ENCODE data around the gene TMEM154. TPM values are rescaled to one million over a fixed set of nuclear protein-coding genes. Genes with fewer than 3 reads are reported as not detected.

TMEM154 gene
- total and polyA plus RNA-seq, 4 donors = under 0.01 to 5.4 (median 2.6) TPM

- ATAC-seq (ENCODE audit: low FRiP score) (no peak), DNase-seq (no peak)
- Histone ChIP-seq H3K27ac (ENCODE audit: low read depth in 1 of 2, low read length in 2 of 2) (no peak overlapping the region), H3K4me1 (ENCODE audit: control insufficient read depth in 1 of 2, insufficient read depth in 2 of 2, low read length in 2 of 2) (no peaks in the 10 kb centered on the region), H3K36me3 (ENCODE audit: control insufficient read depth in 1 of 2, insufficient read depth in 2 of 2, low read length in 1 of 2) (no peaks in the 10 kb centered on the region), H3K9me3 (ENCODE audit: control insufficient read depth, low read length) (no peaks in the 10 kb centered on the region), H3K27me3 (ENCODE audit: control insufficient read depth in 1 of 2, insufficient read depth in 2 of 2, low read length in 1 of 2) (no peaks in the 10 kb centered on the region), H3K4me3 (ENCODE audit: low read length in 2 of 2) (no peak overlapping the region)
- intact Hi-C loops (cut with DNase I) = no loop called here
- 61 to 72% methylated on average over 1 of the region's 1 CpG for WGBS, 2 donors
These were observed 80.2 kb downstream of the TMEM154 start for GRCh38 chr4:152599636-152600035.

DNA sequence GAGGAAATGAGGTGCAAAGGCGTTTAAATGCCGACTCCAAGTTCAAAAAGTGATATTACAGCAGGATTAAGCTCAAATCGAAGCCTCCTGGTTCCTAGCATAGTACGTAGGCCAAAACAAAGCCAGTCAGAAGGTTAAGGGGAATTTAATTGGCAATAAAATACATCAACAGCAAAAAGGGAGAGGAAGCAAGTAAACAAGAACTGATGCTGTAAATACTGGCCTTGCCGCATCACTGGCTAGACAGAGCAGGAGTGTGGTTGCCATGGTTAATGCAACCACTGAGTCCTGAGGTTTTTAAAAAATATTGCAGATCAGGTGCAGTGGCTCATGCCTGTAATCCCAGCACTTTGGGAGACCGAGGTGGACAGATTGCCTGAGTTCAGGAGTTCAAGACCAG lies 80.7 kb downstream of the TMEM154 start:
- H3K9me3 ChIP-seq (ENCODE audit: control insufficient read depth, low read length) = no peaks in the 10 kb centered on the region
- no peaks in the 10 kb centered on the region for H3K4me1 ChIP-seq (ENCODE audit: control insufficient read depth in 1 of 2, insufficient read depth in 2 of 2, low read length in 2 of 2)
- intact Hi-C loops (cut with DNase I) = no loop called here
- ATAC-seq (ENCODE audit: low FRiP score) (no peak), DNase-seq (no peak)
- H3K27ac ChIP-seq (ENCODE audit: low read depth in 1 of 2, low read length in 2 of 2) = no peak overlapping the region
- no peaks in the 10 kb centered on the region for H3K27me3 ChIP-seq (ENCODE audit: control insufficient read depth in 1 of 2, insufficient read depth in 2 of 2, low read length in 1 of 2)
- H3K36me3 ChIP-seq (ENCODE audit: control insufficient read depth in 1 of 2, insufficient read depth in 2 of 2, low read length in 1 of 2) = no peaks in the 10 kb centered on the region
- H3K4me3 ChIP-seq (ENCODE audit: low read length in 2 of 2) = no peak overlapping the region
- 69 to 72% methylated on average over 6 of the region's 6 CpGs for WGBS, 2 donors

- intact Hi-C loops (cut with DNase I) = no loop called here
These were observed 81.3 kb downstream of the TMEM154 start for GRCh38 chr4:152598454-152598853.

DNA sequence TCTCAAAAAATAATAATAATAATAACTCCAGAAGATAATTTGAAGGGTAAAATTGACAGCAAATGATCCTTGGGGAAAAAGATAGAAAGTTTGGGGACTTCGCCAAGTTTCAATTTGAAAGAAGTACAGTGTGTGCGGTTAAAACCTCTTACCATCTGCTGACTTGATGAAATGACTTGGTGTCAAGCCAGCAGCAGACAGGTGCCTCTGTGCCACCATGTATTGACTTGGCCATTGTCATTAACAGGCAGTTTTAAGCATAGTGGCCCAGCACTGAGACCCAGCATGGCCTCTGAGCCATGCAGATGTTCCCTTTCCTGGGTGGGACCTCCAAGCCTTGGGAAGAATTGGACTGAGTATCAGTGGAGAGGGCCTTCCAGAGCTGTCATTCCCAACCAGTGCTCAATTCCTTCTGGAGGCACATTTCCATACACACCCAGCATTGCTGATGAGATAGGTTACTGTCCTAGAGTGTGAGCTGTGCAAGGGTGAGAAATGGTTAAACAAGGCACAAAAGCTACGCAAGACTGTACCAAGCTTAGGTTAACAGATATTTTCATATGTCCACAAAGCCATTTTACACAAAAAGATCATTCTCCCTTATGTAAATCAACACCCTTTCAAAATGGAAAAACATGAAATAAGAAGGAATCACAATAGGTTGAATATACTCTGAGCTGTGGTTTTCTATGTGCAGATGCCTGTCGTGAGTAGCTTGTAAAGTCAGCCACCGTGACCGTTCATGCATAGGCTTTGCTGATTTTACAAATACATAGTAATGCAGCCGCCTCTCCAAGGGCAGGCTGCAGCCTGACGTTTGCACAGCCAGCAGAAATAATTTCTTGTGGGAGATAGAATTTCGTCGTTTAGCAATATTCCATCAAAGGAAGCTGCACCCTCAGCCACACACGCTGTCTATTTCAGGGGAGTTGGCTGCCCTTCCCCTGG lies 84.5 kb downstream of the TMEM154 start:
- WGBS, 2 donors = 45 to 53% methylated on average over 11 of the region's 11 CpGs
- no peaks in the 10 kb centered on the region for H3K9me3 ChIP-seq (ENCODE audit: control insufficient read depth, low read length)
- H3K4me1 ChIP-seq (ENCODE audit: control insufficient read depth in 1 of 2, insufficient read depth in 2 of 2, low read length in 2 of 2) = no peaks in the 10 kb centered on the region
- DNase-seq (no peak), ATAC-seq (ENCODE audit: low FRiP score) (no peak)
- H3K27ac ChIP-seq (ENCODE audit: low read depth in 1 of 2, low read length in 2 of 2) = no peak overlapping the region
- H3K36me3 ChIP-seq (ENCODE audit: control insufficient read depth in 1 of 2, insufficient read depth in 2 of 2, low read length in 1 of 2) = no peaks in the 10 kb centered on the region
- H3K4me3 ChIP-seq (ENCODE audit: low read length in 2 of 2) = no peak overlapping the region
- no peaks in the 10 kb centered on the region for H3K27me3 ChIP-seq (ENCODE audit: control insufficient read depth in 1 of 2, insufficient read depth in 2 of 2, low read length in 1 of 2)
- intact Hi-C loops (cut with DNase I) = no loop called here

More at GRCh38 chr4:152598454-152598853, 81.3 kb downstream of the TMEM154 start:
- Histone ChIP-seq H3K36me3 (ENCODE audit: control insufficient read depth in 1 of 2, insufficient read depth in 2 of 2, low read length in 1 of 2) (no peaks in the 10 kb centered on the region), H3K9me3 (ENCODE audit: control insufficient read depth, low read length) (no peaks in the 10 kb centered on the region), H3K4me3 (ENCODE audit: low read length in 2 of 2) (no peak overlapping the region), H3K27me3 (ENCODE audit: control insufficient read depth in 1 of 2, insufficient read depth in 2 of 2, low read length in 1 of 2) (no peaks in the 10 kb centered on the region), H3K27ac (ENCODE audit: low read depth in 1 of 2, low read length in 2 of 2) (no peak overlapping the region), H3K4me1 (ENCODE audit: control insufficient read depth in 1 of 2, insufficient read depth in 2 of 2, low read length in 2 of 2) (no peaks in the 10 kb centered on the region)
- ATAC-seq (ENCODE audit: low FRiP score) = no peak
- WGBS, 2 donors = 79 to 83% methylated on average over 2 of the region's 2 CpGs
- DNase-seq = no peak

- no peak overlapping the region for H3K4me3 ChIP-seq (ENCODE audit: low read length in 2 of 2)
- no peak for ATAC-seq (ENCODE audit: low FRiP score)
- H3K9me3 ChIP-seq (ENCODE audit: control insufficient read depth, low read length) = no peaks in the 10 kb centered on the region
- intact Hi-C loops (cut with DNase I) = no loop called here
- H3K4me1 ChIP-seq (ENCODE audit: control insufficient read depth in 1 of 2, insufficient read depth in 2 of 2, low read length in 2 of 2) = no peaks in the 10 kb centered on the region
- H3K27ac ChIP-seq (ENCODE audit: low read depth in 1 of 2, low read length in 2 of 2) = no peak overlapping the region
- DNase-seq = no peak
- H3K36me3 ChIP-seq (ENCODE audit: control insufficient read depth in 1 of 2, insufficient read depth in 2 of 2, low read length in 1 of 2) = no peaks in the 10 kb centered on the region
- no peaks in the 10 kb centered on the region for H3K27me3 ChIP-seq (ENCODE audit: control insufficient read depth in 1 of 2, insufficient read depth in 2 of 2, low read length in 1 of 2)
- 55 to 57% methylated on average over 2 of the region's 2 CpGs for WGBS, 2 donors
These were observed 85.7 kb downstream of the TMEM154 start for GRCh38 chr4:152594057-152594456.

- intact Hi-C loops (cut with DNase I) = no loop called here
- ATAC-seq (ENCODE audit: low FRiP score) (no peak), DNase-seq (no peak)
- no peak overlapping the region for H3K27ac ChIP-seq (ENCODE audit: low read depth in 1 of 2, low read length in 2 of 2)
- H3K4me3 ChIP-seq (ENCODE audit: low read length in 2 of 2) = no peak overlapping the region
- 72 to 80% methylated on average over 6 of the region's 6 CpGs for WGBS, 2 donors
- H3K9me3 ChIP-seq (ENCODE audit: control insufficient read depth, low read length) = peaks cover 1% of the 10 kb centered on the region
- no peaks in the 10 kb centered on the region for H3K27me3 ChIP-seq (ENCODE audit: control insufficient read depth in 1 of 2, insufficient read depth in 2 of 2, low read length in 1 of 2)
- H3K4me1 ChIP-seq (ENCODE audit: control insufficient read depth in 1 of 2, insufficient read depth in 2 of 2, low read length in 2 of 2) = no peaks in the 10 kb centered on the region
- no peaks in the 10 kb centered on the region for H3K36me3 ChIP-seq (ENCODE audit: control insufficient read depth in 1 of 2, insufficient read depth in 2 of 2, low read length in 1 of 2)
These were observed 87.9 kb downstream of the TMEM154 start for GRCh38 chr4:152591876-152592275.

GRCh38 chr4:152591396-152591795 lies 88.4 kb downstream of the TMEM154 start:
- no peak overlapping the region for H3K4me3 ChIP-seq (ENCODE audit: low read length in 2 of 2)
- no peaks in the 10 kb centered on the region for H3K36me3 ChIP-seq (ENCODE audit: control insufficient read depth in 1 of 2, insufficient read depth in 2 of 2, low read length in 1 of 2)
- no peaks in the 10 kb centered on the region for H3K27me3 ChIP-seq (ENCODE audit: control insufficient read depth in 1 of 2, insufficient read depth in 2 of 2, low read length in 1 of 2)
- ATAC-seq (ENCODE audit: low FRiP score) = no peak
- no peak overlapping the region for H3K27ac ChIP-seq (ENCODE audit: low read depth in 1 of 2, low read length in 2 of 2)
- 7 to 9% methylated on average over 13 of the region's 13 CpGs for WGBS, 2 donors
- H3K4me1 ChIP-seq (ENCODE audit: control insufficient read depth in 1 of 2, insufficient read depth in 2 of 2, low read length in 2 of 2) = no peaks in the 10 kb centered on the region
- intact Hi-C loops (cut with DNase I) = no loop called here
- peaks cover 1% of the 10 kb centered on the region for H3K9me3 ChIP-seq (ENCODE audit: control insufficient read depth, low read length)
- peak in 1 of 2 donors; percentile 45 for DNase-seq

DNA sequence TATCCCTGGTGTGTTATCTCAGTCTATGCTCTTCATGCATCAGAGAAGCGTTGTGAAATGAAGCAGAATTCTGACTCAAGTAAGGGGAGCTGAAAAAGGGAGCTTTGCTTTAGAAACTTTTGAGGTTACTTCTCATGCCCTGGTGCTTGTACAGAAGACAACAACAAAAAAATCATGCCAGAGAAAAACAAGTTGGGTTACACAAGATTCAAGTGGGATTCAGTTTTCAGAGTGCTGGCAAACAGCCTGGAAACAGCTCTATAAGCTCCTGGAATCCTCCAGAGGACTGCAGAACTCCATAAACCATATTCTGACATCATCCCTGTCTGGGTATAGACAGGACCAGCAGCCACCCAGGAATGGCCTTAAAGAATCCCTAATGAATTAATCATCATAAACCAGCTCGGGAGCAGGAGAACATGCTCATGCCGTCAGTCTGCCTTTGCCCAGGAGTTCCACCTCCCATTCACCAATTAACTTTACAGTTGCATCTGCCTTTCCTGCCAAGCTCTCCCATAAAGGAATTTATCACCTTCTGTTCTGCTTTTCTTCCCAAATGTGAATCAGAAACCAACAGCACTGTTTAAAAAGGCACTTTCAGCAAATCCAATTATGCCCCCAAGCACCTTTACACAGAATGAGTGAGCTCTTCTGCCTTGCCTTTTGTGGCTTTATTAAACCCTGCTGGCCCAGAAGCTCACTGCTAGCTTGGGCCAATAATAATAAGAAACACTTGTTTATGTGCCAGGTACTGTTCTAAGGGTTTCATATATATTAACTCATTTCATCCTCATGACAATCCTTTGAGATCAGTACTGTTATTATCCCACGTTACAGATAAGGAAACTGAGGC lies 89.4 kb downstream of the TMEM154 start:
- no peaks in the 10 kb centered on the region for H3K27me3 ChIP-seq (ENCODE audit: control insufficient read depth in 1 of 2, insufficient read depth in 2 of 2, low read length in 1 of 2)
- ATAC-seq (ENCODE audit: low FRiP score) = no peak
- intact Hi-C loops (cut with DNase I) = no loop called here

More for the DNA sequence above, 89.4 kb downstream of the TMEM154 start:
- WGBS, 2 donors = 27 to 43% methylated on average over 4 of the region's 4 CpGs
- Histone ChIP-seq H3K36me3 (ENCODE audit: control insufficient read depth in 1 of 2, insufficient read depth in 2 of 2, low read length in 1 of 2) (no peaks in the 10 kb centered on the region), H3K4me1 (ENCODE audit: control insufficient read depth in 1 of 2, insufficient read depth in 2 of 2, low read length in 2 of 2) (no peaks in the 10 kb centered on the region), H3K4me3 (ENCODE audit: low read length in 2 of 2) (no peak overlapping the region), H3K27ac (ENCODE audit: low read depth in 1 of 2, low read length in 2 of 2) (no peak overlapping the region), H3K9me3 (ENCODE audit: control insufficient read depth, low read length) (peaks cover 3% of the 10 kb centered on the region)
- DNase-seq = no peak
